Measurements from ENCODE around the gene NUTM2D. TPM values are rescaled to one million over a fixed set of nuclear protein-coding genes. Genes with fewer than 3 reads are reported as not detected.
"Not testable (repeated sequence)": the region's sequence is repeated elsewhere in the genome, so short reads cannot be mapped to it uniquely, and the experiment has no call there.

Gene NUTM2D
- total and polyA plus RNA-seq, 9 of the 15 experiments (the other 6 are each of a cell fraction or from before 2014, with no cell fraction given): 0.01 to 8.6 (median 5.3) TPM

DNA sequence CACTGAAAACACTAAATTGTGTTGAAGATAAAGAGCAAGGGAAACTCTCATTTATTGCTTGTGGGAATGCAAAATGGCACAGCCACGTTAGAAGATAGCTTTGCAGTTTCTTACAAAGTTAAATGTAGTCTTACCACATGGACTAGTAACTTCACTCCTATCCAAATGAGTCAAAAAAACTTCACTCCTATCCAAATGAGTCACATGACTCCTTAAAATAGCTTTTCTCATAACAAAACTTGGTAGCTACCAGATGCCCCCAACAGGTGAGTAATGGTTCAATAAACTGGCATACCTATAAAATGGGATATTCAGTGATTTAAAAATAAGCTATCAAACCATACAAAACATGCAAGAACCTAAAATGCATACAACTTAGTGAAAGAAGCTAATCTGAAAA, 36.0 kb upstream of the NUTM2D start:
- H4K20me1 ChIP-seq (replicated peaks; ENCODE audit: control insufficient read depth, insufficient read depth, low read length); ATAC-seq; H3K27me3 ChIP-seq (ENCODE audit: control insufficient read depth in 2 of 2, insufficient read depth in 2 of 2, low read length in 2 of 2); DNase-seq (ENCODE audit: extremely low read depth in 1 of 4, low spot score in 3 of 4); H3K4me3 ChIP-seq; FAIRE-seq; BruUV-seq (replicated peaks); H3K36me3 ChIP-seq (ENCODE audit: control insufficient read depth, insufficient read depth, low read length); H3K4me2 ChIP-seq (ENCODE audit: insufficient read depth, low read length); intact Hi-C loops (cut with micrococcal nuclease); H3K9me1 ChIP-seq (ENCODE audit: control insufficient read depth, insufficient read depth, low read length); H3K4me1 ChIP-seq (replicated peaks in 1 of 2; ENCODE audit: control insufficient read depth in 2 of 2, insufficient read depth in 2 of 2, low read length in 2 of 2); H3K9me3 ChIP-seq (replicated peaks; ENCODE audit: control insufficient read depth, insufficient read depth, low read depth, low read length); H2AFZ ChIP-seq (ENCODE audit: low read depth, low read length); H3K27ac ChIP-seq (ENCODE audit: extremely low read depth, low read depth, low read length); H3K9ac ChIP-seq (ENCODE audit: insufficient read depth in 1 of 2, low read depth in 2 of 2, low read length in 2 of 2); in situ Hi-C loops (cut with MboI); POLR2A ChIA-PET; CTCF ChIA-PET (ENCODE audit: low intra/inter-chr PET ratio); H3K79me2 ChIP-seq (ENCODE audit: control insufficient read depth, insufficient read depth, low read length); TF ChIP-seq TOE1 (CRISPR knock-in tag; IDR thresholded peaks at IDR 0.05; ENCODE audit: borderline replicate concordance, low read depth): not testable (repeated sequence)
- TF ChIP-seq, protein P1, sequence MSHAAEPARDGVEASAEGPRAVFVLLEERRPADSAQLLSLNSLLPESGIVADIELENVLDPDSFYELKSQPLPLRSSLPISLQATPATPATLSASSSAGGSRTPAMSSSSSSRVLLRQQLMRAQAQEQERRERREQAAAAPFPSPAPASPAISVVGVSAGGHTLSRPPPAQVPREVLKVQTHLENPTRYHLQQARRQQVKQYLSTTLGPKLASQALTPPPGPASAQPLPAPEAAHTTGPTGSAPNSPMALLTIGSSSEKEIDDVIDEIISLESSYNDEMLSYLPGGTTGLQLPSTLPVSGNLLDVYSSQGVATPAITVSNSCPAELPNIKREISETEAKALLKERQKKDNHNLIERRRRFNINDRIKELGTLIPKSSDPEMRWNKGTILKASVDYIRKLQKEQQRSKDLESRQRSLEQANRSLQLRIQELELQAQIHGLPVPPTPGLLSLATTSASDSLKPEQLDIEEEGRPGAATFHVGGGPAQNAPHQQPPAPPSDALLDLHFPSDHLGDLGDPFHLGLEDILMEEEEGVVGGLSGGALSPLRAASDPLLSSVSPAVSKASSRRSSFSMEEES (CRISPR knock-in tag; IDR thresholded peaks at IDR 0.05): peak; percentile 81
- peak; percentile 51; the same call in 1 of the 2 replicates for TF ChIP-seq TOE1 (IDR thresholded peaks at IDR 0.05; ENCODE audit: borderline replicate concordance)
- WGBS (ENCODE audit: insufficient coverage, low coverage, missing lambda C conversion rate): no CpG with 5 or more reads among the region's 1 CpG

DNA sequence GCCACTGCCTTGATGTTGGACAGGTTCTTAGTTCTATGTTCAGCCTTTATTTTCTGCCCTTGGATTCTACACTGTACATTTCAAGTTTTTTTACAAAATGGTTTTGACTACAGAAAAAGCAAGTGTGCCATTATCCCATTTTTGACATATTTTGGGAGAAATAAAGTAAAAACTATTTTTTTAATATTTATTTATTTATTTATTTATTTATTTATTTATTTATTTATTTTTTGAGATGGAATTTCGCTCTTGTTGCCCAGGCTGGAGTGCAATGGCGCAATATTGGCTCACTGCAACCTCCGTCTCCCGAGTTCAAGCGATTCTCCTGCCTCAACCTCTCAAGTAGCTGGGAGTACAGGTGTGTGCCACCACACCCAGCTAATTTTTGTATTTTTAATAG, 33.0 kb upstream of the NUTM2D start:
- ATAC-seq; H3K9me1 ChIP-seq (ENCODE audit: control insufficient read depth, insufficient read depth, low read length); H3K4me3 ChIP-seq; H3K27ac ChIP-seq (ENCODE audit: extremely low read depth, low read depth, low read length); H2AFZ ChIP-seq (ENCODE audit: low read depth, low read length); H3K36me3 ChIP-seq (ENCODE audit: control insufficient read depth, insufficient read depth, low read length); CTCF ChIA-PET (ENCODE audit: low intra/inter-chr PET ratio); H3K79me2 ChIP-seq (ENCODE audit: control insufficient read depth, insufficient read depth, low read length); H3K4me2 ChIP-seq (ENCODE audit: insufficient read depth, low read length); DNase-seq (ENCODE audit: extremely low read depth in 1 of 4, low spot score in 3 of 4); H4K20me1 ChIP-seq (replicated peaks; ENCODE audit: control insufficient read depth, insufficient read depth, low read length); H3K9ac ChIP-seq (ENCODE audit: insufficient read depth in 1 of 2, low read depth in 2 of 2, low read length in 2 of 2); FAIRE-seq; in situ Hi-C loops (cut with MboI); intact Hi-C loops (cut with micrococcal nuclease); POLR2A ChIA-PET; BruUV-seq (replicated peaks); H3K27me3 ChIP-seq (ENCODE audit: control insufficient read depth in 2 of 2, insufficient read depth in 2 of 2, low read length in 2 of 2); H3K9me3 ChIP-seq (replicated peaks; ENCODE audit: control insufficient read depth, insufficient read depth, low read depth, low read length); H3K4me1 ChIP-seq (replicated peaks in 1 of 2; ENCODE audit: control insufficient read depth in 2 of 2, insufficient read depth in 2 of 2, low read length in 2 of 2): not testable (repeated sequence)
- WGBS (ENCODE audit: insufficient coverage, low coverage, missing lambda C conversion rate): no CpG with 5 or more reads among the region's 5 CpGs

DNA sequence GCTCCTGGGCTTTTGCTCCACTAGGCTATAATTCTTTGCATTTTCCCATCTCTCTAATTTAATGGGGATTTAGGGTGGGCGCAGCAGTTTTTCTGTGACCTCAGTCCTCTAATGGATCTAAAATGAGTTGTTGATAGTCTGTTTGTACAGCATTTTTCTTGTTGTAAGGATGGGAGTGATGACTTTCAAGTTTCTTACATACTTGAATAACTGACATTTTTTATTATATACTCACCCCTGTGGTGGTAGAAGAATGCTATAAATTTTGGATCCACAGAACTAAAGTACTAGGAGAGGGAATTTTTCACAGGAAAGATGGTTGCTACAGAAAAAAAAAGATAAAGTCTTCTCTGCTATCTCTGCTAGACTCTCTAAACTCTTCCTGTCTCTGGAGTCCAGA, 29.6 kb upstream of the NUTM2D start:
- FAIRE-seq; POLR2A ChIA-PET; H3K36me3 ChIP-seq (ENCODE audit: control insufficient read depth, insufficient read depth, low read length); ATAC-seq; H3K27ac ChIP-seq (ENCODE audit: extremely low read depth, low read depth, low read length); H2AFZ ChIP-seq (ENCODE audit: low read depth, low read length); H3K4me2 ChIP-seq (ENCODE audit: insufficient read depth, low read length); H3K4me3 ChIP-seq; H3K9me1 ChIP-seq (ENCODE audit: control insufficient read depth, insufficient read depth, low read length); CTCF ChIA-PET (ENCODE audit: low intra/inter-chr PET ratio); H3K9ac ChIP-seq (ENCODE audit: insufficient read depth in 1 of 2, low read depth in 2 of 2, low read length in 2 of 2); DNase-seq (ENCODE audit: extremely low read depth in 1 of 4, low spot score in 3 of 4); BruUV-seq (replicated peaks); H3K79me2 ChIP-seq (ENCODE audit: control insufficient read depth, insufficient read depth, low read length); intact Hi-C loops (cut with micrococcal nuclease); H3K9me3 ChIP-seq (replicated peaks; ENCODE audit: control insufficient read depth, insufficient read depth, low read depth, low read length); in situ Hi-C loops (cut with MboI); H3K27me3 ChIP-seq (ENCODE audit: control insufficient read depth in 2 of 2, insufficient read depth in 2 of 2, low read length in 2 of 2); H4K20me1 ChIP-seq (replicated peaks; ENCODE audit: control insufficient read depth, insufficient read depth, low read length); H3K4me1 ChIP-seq (replicated peaks in 1 of 2; ENCODE audit: control insufficient read depth in 2 of 2, insufficient read depth in 2 of 2, low read length in 2 of 2): not testable (repeated sequence)
- WGBS (ENCODE audit: insufficient coverage, low coverage, missing lambda C conversion rate): 100% methylated on average over 1 of the region's 1 CpG
